OCI-LY7 (cell line): ENCODE data around the gene MARK4. TPM values are rescaled to one million over a fixed set of nuclear protein-coding genes. Genes with fewer than 3 reads are reported as not detected.

Source experiments
- BruUV-seq: library from RNA; stranded (reverse); fragments of 400-500 nt; replicated peaks from 2 replicates; lab custom pipeline; 2021; lab: Mats Ljungman, UMichigan
- CTCF ChIA-PET: fragments of 300-600 bp; sonication (Branson Sonifier 250); formaldehyde crosslinking; loops from one replicate; lab custom pipeline; 2022; ENCODE audit warnings: antibody characterized with exemption; ENCODE audit not compliant: unreplicated experiment; lab: Charles Lee
- POLR2A ChIA-PET: fragments of 300-600 bp; sonication (Branson Sonifier 250); formaldehyde crosslinking; loops from one replicate; lab custom pipeline; 2022; ENCODE audit warnings: antibody characterized with exemption; lab: Charles Lee
- DNase-seq: peaks from one replicate; pipeline ENCODE4 v3.0.0-alpha.2; 2015; ENCODE audit warnings: low spot score
- H2AFZ ChIP-seq: fragments of 200-600 bp; sonication (generic), shearing (Covaris generic); 2 replicates; pipeline ENCODE4 v1.6.1; 2014; ENCODE audit warnings: mild to moderate bottlenecking, antibody characterized with exemption, low read length, moderate library complexity
- H3K27ac ChIP-seq: fragments of 200-600 bp; sonication (generic); 2 replicates; pipeline ENCODE4 v1.5.1; 2014; ENCODE audit warnings: mixed run types, low read depth, mild to moderate bottlenecking, moderate library complexity, low read length, inconsistent platforms; ENCODE audit not compliant: poor library complexity, severe bottlenecking
- H3K36me3 ChIP-seq: fragments of 200-600 bp; sonication (generic); 2 replicates; pipeline ENCODE4 v1.6.1; 2014; ENCODE audit warnings: mild to moderate bottlenecking, antibody characterized with exemption, low read length, moderate library complexity, mixed read lengths; ENCODE audit not compliant: insufficient read depth
- H3K4me1 ChIP-seq: fragments of 200-600 bp; sonication (generic); 2 replicates; pipeline ENCODE4 v1.5.1; 2014; ENCODE audit warnings: mild to moderate bottlenecking, low read length; ENCODE audit not compliant: insufficient read depth, poor library complexity, severe bottlenecking
- H3K4me2 ChIP-seq: fragments of 200-600 bp; sonication (generic); 2 replicates; pipeline ENCODE4 v1.6.1; 2014; ENCODE audit warnings: mild to moderate bottlenecking, low read length
- H3K4me3 ChIP-seq: fragments of 200-600 bp; sonication (generic); 2 replicates; pipeline ENCODE4 v1.5.1; 2014; ENCODE audit warnings: mild to moderate bottlenecking, low read depth, low read length; ENCODE audit not compliant: poor library complexity, severe bottlenecking
- H3K79me2 ChIP-seq: fragments of 200-600 bp; sonication (generic); 2 replicates; pipeline ENCODE4 v1.6.1; 2016; ENCODE audit warnings: low read depth, mild to moderate bottlenecking, low read length, moderate library complexity, mixed read lengths; ENCODE audit not compliant: insufficient read depth
- H3K9me2 ChIP-seq: fragments of 200-600 bp; sonication (generic); 2 replicates; pipeline ENCODE4 v1.6.1; 2016; ENCODE audit warnings: mild to moderate bottlenecking, low read length, mixed read lengths; ENCODE audit not compliant: insufficient read depth
- H3K9me3 ChIP-seq: fragments of 200-600 bp; sonication (generic); 2 replicates; pipeline ENCODE4 v1.6.1; 2014; ENCODE audit warnings: mild to moderate bottlenecking, mixed run types, low read length, mixed read lengths
- H4K20me1 ChIP-seq: fragments of 200-600 bp; sonication (generic); 2 replicates; pipeline ENCODE4 v1.6.1; 2014; ENCODE audit warnings: mild to moderate bottlenecking, antibody characterized with exemption, low read length, moderate library complexity, mixed read lengths; ENCODE audit not compliant: insufficient read depth
- EZH2phosphoT487 ChIP-seq: fragments of 200-600 bp; sonication (generic); IDR thresholded peaks from 2 replicates; pipeline ENCODE4 v1.6.1; 2018; ENCODE audit warnings: low read depth, borderline replicate concordance, mild to moderate bottlenecking, mixed run types, antibody characterized with exemption, low read length, moderate library complexity, mixed read lengths
- intact Hi-C: fragments of 100-400 bp; cut with micrococcal nuclease; formaldehyde crosslinking; loops from one replicate; pipeline ENCODE4 v1.10.0; 2022; ENCODE audit not compliant: unreplicated experiment
- total RNA-seq, 2 experiments: library from RNA; depleted of rRNA in 1 of 2; stranded (reverse); fragments of >200 nt in 1 of 2; shearing (Covaris generic) in 1 of 2; gene quantifications; 2 replicates each; pipeline ENCODE4 v1.2.3, GENCODE V29; 2014 to 2022
- TF ChIP-seq, protein P1 (sequence below): fragments of 200-600 bp; sonication (generic); conservative IDR thresholded peaks from 2 replicates; pipeline ENCODE4 v1.5.1; 2014; ENCODE audit warnings: mild to moderate bottlenecking, antibody characterized with exemption, low read length, moderate library complexity, mixed read lengths

The MARK4 gene
- total RNA-seq, 2 experiments from 2014 or later = 14.2 to 24.5 TPM

DNA sequence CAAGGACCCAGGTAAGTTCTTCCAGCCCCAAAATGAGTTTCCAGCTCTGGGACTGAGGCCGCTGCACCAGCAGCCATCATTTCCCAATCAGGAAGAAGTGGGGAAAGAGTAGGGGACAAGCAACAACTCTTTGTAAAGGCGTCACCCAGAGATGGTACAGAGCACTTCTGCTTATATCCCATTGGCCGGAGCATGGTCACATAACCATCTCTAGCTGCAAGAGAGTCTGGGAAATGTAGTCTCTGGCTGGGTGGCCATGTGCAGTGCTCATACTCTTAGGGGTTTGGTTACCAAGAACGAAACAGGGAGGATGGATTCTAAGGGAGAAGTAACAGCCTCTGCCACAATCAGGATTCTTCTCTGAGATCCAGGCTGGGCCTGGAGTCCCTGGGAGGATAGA lies 45.3 kb downstream of the MARK4 start:
- no TSS peak for BruUV-seq
- Histone ChIP-seq H3K9me3 (no peaks in the 10 kb centered on the region), H3K9me2 (no peaks in the 10 kb centered on the region), H3K4me2 (no peak overlapping the region), H2AFZ (no peak overlapping the region), H3K27ac (no peak overlapping the region), H3K79me2 (no peaks in the 10 kb centered on the region), H3K4me3 (no peak overlapping the region), H4K20me1 (no peaks in the 10 kb centered on the region; the same call in 1 of the 2 replicates), H3K36me3 (peaks cover 20% of the 10 kb centered on the region), H3K4me1 (peaks cover 4% of the 10 kb centered on the region)
- no peak for TF ChIP-seq EZH2phosphoT487
- TF ChIP-seq, protein P1, sequence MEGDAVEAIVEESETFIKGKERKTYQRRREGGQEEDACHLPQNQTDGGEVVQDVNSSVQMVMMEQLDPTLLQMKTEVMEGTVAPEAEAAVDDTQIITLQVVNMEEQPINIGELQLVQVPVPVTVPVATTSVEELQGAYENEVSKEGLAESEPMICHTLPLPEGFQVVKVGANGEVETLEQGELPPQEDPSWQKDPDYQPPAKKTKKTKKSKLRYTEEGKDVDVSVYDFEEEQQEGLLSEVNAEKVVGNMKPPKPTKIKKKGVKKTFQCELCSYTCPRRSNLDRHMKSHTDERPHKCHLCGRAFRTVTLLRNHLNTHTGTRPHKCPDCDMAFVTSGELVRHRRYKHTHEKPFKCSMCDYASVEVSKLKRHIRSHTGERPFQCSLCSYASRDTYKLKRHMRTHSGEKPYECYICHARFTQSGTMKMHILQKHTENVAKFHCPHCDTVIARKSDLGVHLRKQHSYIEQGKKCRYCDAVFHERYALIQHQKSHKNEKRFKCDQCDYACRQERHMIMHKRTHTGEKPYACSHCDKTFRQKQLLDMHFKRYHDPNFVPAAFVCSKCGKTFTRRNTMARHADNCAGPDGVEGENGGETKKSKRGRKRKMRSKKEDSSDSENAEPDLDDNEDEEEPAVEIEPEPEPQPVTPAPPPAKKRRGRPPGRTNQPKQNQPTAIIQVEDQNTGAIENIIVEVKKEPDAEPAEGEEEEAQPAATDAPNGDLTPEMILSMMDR = no peak
- ChIA-PET CTCF (no interaction called here), POLR2A (no interaction called here)
- intact Hi-C loops = no loop called here
- no peak for DNase-seq

DNA sequence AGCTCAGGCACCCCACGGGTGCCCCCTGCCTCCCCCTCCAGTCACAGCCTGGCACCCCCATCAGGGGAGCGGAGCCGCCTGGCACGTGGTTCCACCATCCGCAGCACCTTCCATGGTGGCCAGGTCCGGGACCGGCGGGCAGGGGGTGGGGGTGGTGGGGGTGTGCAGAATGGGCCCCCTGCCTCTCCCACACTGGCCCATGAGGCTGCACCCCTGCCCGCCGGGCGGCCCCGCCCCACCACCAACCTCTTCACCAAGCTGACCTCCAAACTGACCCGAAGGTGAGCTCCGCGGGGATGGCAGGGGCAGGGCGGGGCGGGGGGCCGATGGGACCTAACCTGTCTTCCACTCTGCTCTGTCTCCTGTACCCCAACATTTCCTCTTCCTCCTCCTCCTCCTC lies 46.6 kb downstream of the MARK4 start:
- no peak for DNase-seq
- H3K4me3 ChIP-seq = no peak overlapping the region

DNA sequence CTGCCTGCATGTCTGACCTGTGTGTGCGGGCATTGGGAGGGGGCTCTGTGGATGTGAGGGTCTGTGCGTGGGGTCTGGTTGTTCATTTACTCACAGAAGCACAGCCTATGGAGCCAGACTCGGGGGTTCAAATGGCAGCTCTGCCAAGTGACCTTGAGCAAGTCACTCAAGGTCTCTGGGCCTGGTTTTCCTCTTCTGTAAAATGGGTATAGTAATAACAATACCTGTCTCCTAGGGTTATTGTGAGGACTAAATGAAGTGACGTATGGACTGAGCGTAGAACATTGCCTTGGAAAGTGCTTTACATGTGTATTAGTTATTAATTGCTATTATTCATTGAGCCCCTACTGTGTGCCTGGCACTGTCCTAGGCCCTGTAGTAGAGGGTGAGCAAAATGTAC lies 47.2 kb downstream of the MARK4 start:
- Histone ChIP-seq H3K9me3 (no peaks in the 10 kb centered on the region), H3K27ac (no peak overlapping the region), H3K79me2 (no peaks in the 10 kb centered on the region), H3K4me1 (peaks cover 4% of the 10 kb centered on the region), H3K9me2 (no peaks in the 10 kb centered on the region), H2AFZ (no peak overlapping the region), H3K36me3 (peaks cover 17% of the 10 kb centered on the region), H3K4me2 (no peak overlapping the region), H3K4me3 (no peak overlapping the region), H4K20me1 (no peaks in the 10 kb centered on the region; the same call in 1 of the 2 replicates)
- BruUV-seq = no TSS peak
- DNase-seq = no peak
- ChIA-PET CTCF (no interaction called here), POLR2A (interaction anchor here (0.5 kb wide), 1 partner anchor 369 kb away, joined by 3 read pairs; no protein-coding TSS in a partner anchor)
- TF ChIP-seq, protein P1 = no peak
- TF ChIP-seq EZH2phosphoT487 = no peak
- intact Hi-C loops = no loop called here

More for the DNA sequence above, 46.6 kb downstream of the MARK4 start:
- peaks cover 4% of the 10 kb centered on the region for H3K4me1 ChIP-seq
- no peaks in the 10 kb centered on the region for H3K79me2 ChIP-seq
- H3K4me2 ChIP-seq = no peak overlapping the region
- TF ChIP-seq, protein P1 = no peak
- TF ChIP-seq EZH2phosphoT487 = no peak
- H3K9me2 ChIP-seq = no peaks in the 10 kb centered on the region
- ChIA-PET CTCF (no interaction called here), POLR2A (interaction anchor here (0.5 kb wide), 1 partner anchor 368 kb away, joined by 3 read pairs; no protein-coding TSS in a partner anchor)
- H2AFZ ChIP-seq = no peak overlapping the region
- H3K36me3 ChIP-seq = peaks cover 17% of the 10 kb centered on the region
- H4K20me1 ChIP-seq = no peaks in the 10 kb centered on the region; the same call in 1 of the 2 replicates
- H3K27ac ChIP-seq = no peak overlapping the region
- no TSS peak for BruUV-seq
- intact Hi-C loops = no loop called here
- H3K9me3 ChIP-seq = no peaks in the 10 kb centered on the region
